ENCODE measurements around the gene FRMPD4.

DNA sequence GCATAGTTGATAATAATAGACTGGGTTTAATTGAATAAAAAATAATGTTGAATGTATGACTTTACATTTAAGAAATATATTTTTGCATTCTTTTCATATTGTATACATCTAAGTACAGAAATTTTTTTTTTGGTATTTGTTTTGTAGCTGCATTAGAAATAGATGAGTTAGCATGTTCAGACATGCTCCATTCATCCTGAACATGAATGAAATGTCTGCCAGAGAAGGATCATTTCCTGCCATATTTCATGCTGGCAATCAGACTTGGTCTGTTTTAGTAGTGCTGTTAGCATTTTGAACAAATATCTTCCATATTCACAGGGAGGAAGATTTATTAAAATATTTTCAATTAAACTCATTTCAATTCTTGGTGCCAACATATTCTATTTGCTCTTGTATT, 98.9 kb downstream of the FRMPD4 start:
- TF ChIP-seq, protein P1, sequence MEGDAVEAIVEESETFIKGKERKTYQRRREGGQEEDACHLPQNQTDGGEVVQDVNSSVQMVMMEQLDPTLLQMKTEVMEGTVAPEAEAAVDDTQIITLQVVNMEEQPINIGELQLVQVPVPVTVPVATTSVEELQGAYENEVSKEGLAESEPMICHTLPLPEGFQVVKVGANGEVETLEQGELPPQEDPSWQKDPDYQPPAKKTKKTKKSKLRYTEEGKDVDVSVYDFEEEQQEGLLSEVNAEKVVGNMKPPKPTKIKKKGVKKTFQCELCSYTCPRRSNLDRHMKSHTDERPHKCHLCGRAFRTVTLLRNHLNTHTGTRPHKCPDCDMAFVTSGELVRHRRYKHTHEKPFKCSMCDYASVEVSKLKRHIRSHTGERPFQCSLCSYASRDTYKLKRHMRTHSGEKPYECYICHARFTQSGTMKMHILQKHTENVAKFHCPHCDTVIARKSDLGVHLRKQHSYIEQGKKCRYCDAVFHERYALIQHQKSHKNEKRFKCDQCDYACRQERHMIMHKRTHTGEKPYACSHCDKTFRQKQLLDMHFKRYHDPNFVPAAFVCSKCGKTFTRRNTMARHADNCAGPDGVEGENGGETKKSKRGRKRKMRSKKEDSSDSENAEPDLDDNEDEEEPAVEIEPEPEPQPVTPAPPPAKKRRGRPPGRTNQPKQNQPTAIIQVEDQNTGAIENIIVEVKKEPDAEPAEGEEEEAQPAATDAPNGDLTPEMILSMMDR (conservative IDR thresholded peaks at IDR 0.05; ENCODE audit: low read length), result no peak
- TF ChIP-seq EZH2phosphoT487 (IDR thresholded peaks at IDR 0.05; ENCODE audit: borderline replicate concordance), result no peak
